Measurements from ENCODE around the gene TAS2R60.

- TF ChIP-seq CTCF (IDR thresholded peaks at IDR 0.05; ENCODE audit: low read depth, low read length) (no peak), POLR2A (IDR thresholded peaks at IDR 0.05; ENCODE audit: extremely low read depth, insufficient read length) (no peak), MAX (IDR thresholded peaks at IDR 0.05; ENCODE audit: low read depth, low read length) (no peak)
These were observed 5.7 kb upstream of the TAS2R60 start for GRCh38 chr7:143437578-143437977.
